Ovary (tissue), 9 donors: ENCODE measurements around the gene ZNF800. TPM values are rescaled to one million over a fixed set of nuclear protein-coding genes. Genes with fewer than 3 reads are reported as not detected.

Source experiments
- DNase-seq, 5 donors: peaks; one replicate each; pipeline ENCODE4 v3.0.0-alpha.2; 2019 to 2020
- H3K27ac ChIP-seq, 2 donors: fragments of 200-600 bp; one replicate each; pipeline versions ENCODE4 v1.5.1 to v1.8.0; 2019 to 2022
- H3K27me3 ChIP-seq: fragments of 200-600 bp; one replicate; pipeline ENCODE4 v1.8.0; 2022
- H3K36me3 ChIP-seq: fragments of 200-600 bp; sonication (generic); one replicate; pipeline ENCODE4 v1.5.1; 2019
- H3K4me1 ChIP-seq: one replicate; pipeline ENCODE4 v1.8.1; 2013; ENCODE audit warnings: mild to moderate bottlenecking, moderate library complexity; ENCODE audit not compliant: insufficient read depth
- H3K4me3 ChIP-seq: fragments of 200-600 bp; sonication (generic); one replicate; pipeline ENCODE4 v1.5.1; 2017
- H3K9me3 ChIP-seq, 2 donors: fragments of 200-600 bp in 1 of 2; sonication (generic) in 1 of 2; one replicate each; pipeline versions ENCODE4 v1.5.1 to v1.8.1; 2013 to 2019; ENCODE audit warnings: mild to moderate bottlenecking in 1 of 2, moderate library complexity in 1 of 2
- CTCF ChIP-seq, 3 donors: fragments of 450-650 bp in 2 of 3; fragments of 200-600 bp in 1 of 3; IDR thresholded peaks; one replicate each; pipeline versions ENCODE4 v1.5.1 to v1.8.0; 2016 to 2022; ENCODE audit warnings: antibody characterized with exemption in 3 of 3, mild to moderate bottlenecking in 1 of 3
- EP300 ChIP-seq: sonication (generic); formaldehyde crosslinking; IDR thresholded peaks from one replicate; pipeline ENCODE4 v1.6.1; 2017; ENCODE audit warnings: antibody characterized with exemption
- POLR2A ChIP-seq: fragments of 450-650 bp; IDR thresholded peaks from one replicate; pipeline ENCODE4 v1.6.1; 2017; ENCODE audit warnings: antibody characterized with exemption, mild to moderate bottlenecking, moderate library complexity
- WGBS, 3 donors: extraction: QIAGEN DNeasy Blood & Tissue Kit in 1 of 3; methylation state at CpG; one replicate each; pipeline versions ENCODE4 v1.1.5 to v1.1.7; 2013 to 2017; 5-methylcytosine and 5-hydroxymethylcytosine counted together
- intact Hi-C, 4 donors: fragments of 100-400 bp; cut with DNase I; formaldehyde crosslinking; loops; one replicate each; pipeline versions ENCODE4 v1.11.0 to v1.15.1; 2022 to 2023
- polyA plus RNA-seq, 2 donors: library from polyadenylated mRNA; stranded (reverse); fragments of 200-250 nt in 1 of 2; fragments of 350-450 nt in 1 of 2; fragmentation: Illumina TruSeq in 1 of 2; extraction: RNeasy Lipid Tissue Mini Kit (QIAGEN cat#74804) in 1 of 2; gene quantifications; one replicate each; pipeline ENCODE4 v1.2.3, GENCODE V29; 2013 to 2014
- total RNA-seq, 7 donors: library from RNA; depleted of rRNA in 2 of 7; stranded (reverse); fragments of >200 nt in 2 of 7; fragmentation: NEBNext Ultra II Directional in 3 of 7; extraction: Animal tissue kit (Norgen Biotek cat#: 25700) in 3 of 7; gene quantifications; one replicate each; pipeline versions ENCODE4 v1.1.0 to v1.2.4, GENCODE V29; 2016 to 2023
- donor health status: DM: no; HTN: no; CAD: no; lungs with moderate emphysema.
- donor health status: DM: no; HTN: no; CAD: no.
- donor health status: Bipolar disorder and iron deficiency.
- donor health status: DM: yes; HTN: yes; CAD: no.
- donor health status: DM: no; HTN: no; CAD: no.
- donor health status: DM: yes; HTN: yes; CAD: no.

The ZNF800 gene
- total and polyA plus RNA-seq, 9 donors, result 7.3 to 36.2 (median 28.1) TPM

- H3K27ac ChIP-seq, result no peak overlapping the region
- no peak for DNase-seq
- no peaks in the 10 kb centered on the region for H3K27me3 ChIP-seq
- H3K36me3 ChIP-seq, result no peaks in the 10 kb centered on the region
- no peaks in the 10 kb centered on the region for H3K9me3 ChIP-seq
- no peak overlapping the region for H3K4me3 ChIP-seq
- peaks cover 4% of the 10 kb centered on the region for H3K4me1 ChIP-seq
- intact Hi-C loops, result no loop called here
- TF ChIP-seq EP300 (no peak), POLR2A (no peak), CTCF (IDR thresholded peaks at IDR 0.05) (no peak)
- WGBS, 3 donors, result 90 to 95% (median 91%) methylated on average over 1 of the region's 1 CpG
These were observed 3.2 kb downstream of the ZNF800 start for GRCh38 chr7:127389321-127389720.

- TF ChIP-seq POLR2A (no peak), EP300 (no peak), CTCF (IDR thresholded peaks at IDR 0.05) (no peak)
- no peaks in the 10 kb centered on the region for H3K9me3 ChIP-seq
- 95% methylated on average over 2 of the region's 2 CpGs for WGBS, 3 donors
- no peak for DNase-seq
- no peak overlapping the region for H3K4me3 ChIP-seq
- H3K4me1 ChIP-seq, result peaks cover 4% of the 10 kb centered on the region
- intact Hi-C loops, result no loop called here
- H3K27me3 ChIP-seq, result no peaks in the 10 kb centered on the region
- no peaks in the 10 kb centered on the region for H3K36me3 ChIP-seq
- H3K27ac ChIP-seq, result no peak overlapping the region
These were observed 4.5 kb downstream of the ZNF800 start for GRCh38 chr7:127387974-127388373.

GRCh38 chr7:127383123-127383835 is 9.2 kb downstream of the ZNF800 start:
- 58 to 75% (median 73%) methylated on average over 1 of the region's 1 CpG for WGBS, 3 donors
- H3K27ac ChIP-seq, result no peak overlapping the region
- intact Hi-C loops, result no loop called here
- H3K4me3 ChIP-seq, result no peak overlapping the region
- H3K36me3 ChIP-seq, result no peaks in the 10 kb centered on the region
- TF ChIP-seq CTCF (IDR thresholded peaks at IDR 0.05) (no peak), EP300 (no peak), POLR2A (no peak)
- DNase-seq, result no peak
- peaks cover 1% of the 10 kb centered on the region for H3K4me1 ChIP-seq
- no peaks in the 10 kb centered on the region for H3K27me3 ChIP-seq
- no peaks in the 10 kb centered on the region for H3K9me3 ChIP-seq

GRCh38 chr7:127382301-127383085 is 10.0 kb downstream of the ZNF800 start:
- H3K36me3 ChIP-seq, result no peaks in the 10 kb centered on the region

More at GRCh38 chr7:127382301-127383085, 10.0 kb downstream of the ZNF800 start:
- H3K27me3 ChIP-seq, result no peaks in the 10 kb centered on the region
- WGBS, 3 donors, result 45 to 71% (median 68%) methylated on average over 2 of the region's 2 CpGs
- no peaks in the 10 kb centered on the region for H3K9me3 ChIP-seq
- TF ChIP-seq CTCF (IDR thresholded peaks at IDR 0.05) (no peak), POLR2A (no peak), EP300 (no peak)
- H3K27ac ChIP-seq, result no peak overlapping the region
- no peaks in the 10 kb centered on the region for H3K4me1 ChIP-seq
- no peak overlapping the region for H3K4me3 ChIP-seq
- no peak for DNase-seq
- intact Hi-C loops, result no loop called here
